ENCODE measurements around the gene EIF2D. TPM values are rescaled to one million over a fixed set of nuclear protein-coding genes. Genes with fewer than 3 reads are reported as not detected.

Gene EIF2D
- total and polyA plus RNA-seq, 2 of the 13 experiments (the other 11 are each of a cell fraction or from before 2014, with no cell fraction given), result 45.1 to 64.9 TPM

- no peak for TF ChIP-seq ZNF350 (CRISPR knock-in tag; IDR thresholded peaks at IDR 0.05; ENCODE audit: borderline replicate concordance, low read depth)
- no peak for TF ChIP-seq HHEX (CRISPR knock-in tag; IDR thresholded peaks at IDR 0.05)
- no peak for TF ChIP-seq MXI1 (IDR thresholded peaks at IDR 0.05; ENCODE audit: borderline replicate concordance, low read depth, low read length)
- no peak for TF ChIP-seq ZNF7 (CRISPR knock-in tag; IDR thresholded peaks at IDR 0.05)
- TF ChIP-seq ZBTB7B (CRISPR knock-in tag; IDR thresholded peaks at IDR 0.05), result no peak
Measured at GRCh38 chr1:206570529-206570928, 41.7 kb downstream of the EIF2D start (continued).

GRCh38 chr1:206569556-206569955 is 42.7 kb downstream of the EIF2D start:
- POLR2A ChIA-PET, result no interaction called here
- FAIRE-seq (no peak), ATAC-seq (no peak), DNase-seq (ENCODE audit: low spot score) (no peak)
- H4K20me1 ChIP-seq (ENCODE audit: insufficient read depth, low read length), result no peaks in the 10 kb centered on the region
- intact Hi-C loops (cut with micrococcal nuclease; ENCODE audit: unreplicated experiment) (no loop called here), in situ Hi-C loops (cut with HindIII; ENCODE audit: extremely low pct_ligation_motif_present, low pct_unique_long_range_greater_than_20kb) (no loop called here)
- no peaks in the 10 kb centered on the region for H3K36me3 ChIP-seq (replicated peaks in 1 of 2; ENCODE audit: control insufficient read depth in 1 of 2, insufficient read depth in 2 of 2, low read length in 2 of 2)
- no peaks in the 10 kb centered on the region for H3K4me1 ChIP-seq (ENCODE audit: insufficient read depth, low read length)
- H2AFZ ChIP-seq (ENCODE audit: low read length), result no peak overlapping the region
- CTCF ChIA-PET (ENCODE audit: low intra/inter-chr PET ratio, low total read pairs), result no interaction called here
- no peaks in the 10 kb centered on the region for H3K9me3 ChIP-seq (ENCODE audit: low read length)
- H3K4me2 ChIP-seq (ENCODE audit: low read depth, low read length), result no peak overlapping the region
- no peaks in the 10 kb centered on the region; a peak in 1 of 5 replicates for H3K27me3 ChIP-seq (ENCODE audit: control insufficient read depth in 1 of 2, insufficient read depth in 2 of 2, low read length in 2 of 2)
- no TSS peak for BruUV-seq (replicated peaks)
- no peak overlapping the region for H3K4me3 ChIP-seq (replicated peaks in 1 of 3; ENCODE audit: insufficient read depth in 1 of 3, low read depth in 2 of 3, low read length in 3 of 3)
- H3K79me2 ChIP-seq (ENCODE audit: insufficient read depth, low read length), result no peaks in the 10 kb centered on the region
- H3K9ac ChIP-seq (ENCODE audit: insufficient read depth, low read depth, low read length), result no peak overlapping the region
- WGBS (ENCODE audit: low lambda C conversion rate), result 65% methylated on average over 4 of the region's 4 CpGs
- no peak overlapping the region for H3K27ac ChIP-seq (ENCODE audit: extremely low read length, insufficient read depth, low read length)
- TF ChIP-seq ZNF546 (CRISPR knock-in tag; conservative IDR thresholded peaks at IDR 0.05), result no peak

GRCh38 chr1:206568779-206569352 is 43.4 kb downstream of the EIF2D start:
- DNase-seq (ENCODE audit: low spot score), result no peak
- no TSS peak for BruUV-seq (replicated peaks)
- Histone ChIP-seq H3K4me3 (replicated peaks in 1 of 3; ENCODE audit: insufficient read depth in 1 of 3, low read depth in 2 of 3, low read length in 3 of 3) (no peak overlapping the region), H3K4me1 (ENCODE audit: insufficient read depth, low read length) (no peaks in the 10 kb centered on the region), H3K27me3 (ENCODE audit: control insufficient read depth in 1 of 2, insufficient read depth in 2 of 2, low read length in 2 of 2) (no peaks in the 10 kb centered on the region; a peak in 1 of 5 replicates), H3K9ac (ENCODE audit: insufficient read depth, low read depth, low read length) (no peak overlapping the region), H3K27ac (ENCODE audit: extremely low read length, insufficient read depth, low read length) (no peak overlapping the region), H3K36me3 (replicated peaks in 1 of 2; ENCODE audit: control insufficient read depth in 1 of 2, insufficient read depth in 2 of 2, low read length in 2 of 2) (no peaks in the 10 kb centered on the region), H3K4me2 (ENCODE audit: low read depth, low read length) (no peak overlapping the region), H4K20me1 (ENCODE audit: insufficient read depth, low read length) (no peaks in the 10 kb centered on the region), H2AFZ (ENCODE audit: low read length) (no peak overlapping the region), H3K9me3 (ENCODE audit: low read length) (no peaks in the 10 kb centered on the region), H3K79me2 (ENCODE audit: insufficient read depth, low read length) (no peaks in the 10 kb centered on the region)
- ChIA-PET POLR2A (interaction anchor here (0.6 kb wide), 1 partner anchor 62 kb away, joined by 5 read pairs; no protein-coding TSS in a partner anchor), CTCF (ENCODE audit: low intra/inter-chr PET ratio, low total read pairs) (no interaction called here)
- peak; percentile 77 to 82 for TF ChIP-seq MAFK (conservative IDR thresholded peaks at IDR 0.05 in 1 of 2, IDR thresholded peaks at IDR 0.05 in 1 of 2; ENCODE audit: low read length in 2 of 2)
- TF ChIP-seq ZNF646 (CRISPR knock-in tag; IDR thresholded peaks at IDR 0.05), result no peak
- peak; percentile 70 for TF ChIP-seq MAFF (IDR thresholded peaks at IDR 0.05; ENCODE audit: low read depth, low read length)
- no peak for ATAC-seq
- intact Hi-C loops (cut with micrococcal nuclease; ENCODE audit: unreplicated experiment), result no loop called here
- WGBS (ENCODE audit: low lambda C conversion rate), result 86% methylated on average over 8 of the region's 8 CpGs
- no peak for FAIRE-seq
- in situ Hi-C loops (cut with HindIII; ENCODE audit: extremely low pct_ligation_motif_present, low pct_unique_long_range_greater_than_20kb), result no loop called here
